Left renal cortex interstitium (tissue), 4 donors: Measurements from ENCODE around the gene MRPS33. TPM values are rescaled to one million over a fixed set of nuclear protein-coding genes. Genes with fewer than 3 reads are reported as not detected.

Experiments used
- DNase-seq, 4 donors: peaks; one replicate each; pipeline ENCODE4 v3.0.0-alpha.2; 2013; ENCODE audit warnings: low read depth in 4 of 4, low spot score in 2 of 4, missing footprints in 1 of 4
- polyA plus RNA-seq, 4 donors: library from polyadenylated mRNA; unstranded; fragments of 120-200 nt; gene quantifications; one replicate each; pipeline ENCODE4 v1.2.1, GENCODE V29; 2013; ENCODE audit not compliant: insufficient read length in 4 of 4

Gene MRPS33
- polyA plus RNA-seq, 4 donors, result 67.0 to 101 (median 81.8) TPM

DNA sequence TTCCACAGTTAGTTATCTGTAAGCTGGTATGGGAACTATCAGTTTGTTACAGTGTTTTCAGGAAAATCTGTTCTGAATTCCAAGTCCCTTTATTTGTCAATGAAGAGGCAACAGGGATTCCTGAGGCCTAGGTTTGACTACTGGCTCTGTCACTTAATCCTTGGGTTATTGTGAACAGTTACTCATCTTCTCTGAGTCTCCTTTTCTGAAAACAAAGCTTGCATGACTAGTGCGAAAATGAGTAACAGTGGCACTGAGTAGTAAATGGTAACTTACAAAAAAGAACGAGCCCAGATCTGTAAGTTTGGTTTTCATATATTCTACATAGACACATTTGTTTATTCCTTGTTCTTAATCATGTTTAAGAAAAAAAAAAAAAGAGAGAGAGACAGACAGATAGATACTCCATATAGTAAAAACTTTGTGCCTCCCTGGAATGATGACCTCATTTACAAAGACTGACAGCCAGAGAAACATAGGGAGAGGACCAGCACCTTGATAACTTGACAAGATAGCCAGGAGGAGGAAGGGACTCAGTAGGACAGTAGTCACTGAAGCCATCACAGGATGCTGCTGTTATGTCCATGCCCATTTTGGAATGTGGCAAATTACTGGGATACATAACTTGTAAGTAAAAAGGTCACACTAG is 1.9 kb downstream of the MRPS33 start:
- no peak for DNase-seq

DNA sequence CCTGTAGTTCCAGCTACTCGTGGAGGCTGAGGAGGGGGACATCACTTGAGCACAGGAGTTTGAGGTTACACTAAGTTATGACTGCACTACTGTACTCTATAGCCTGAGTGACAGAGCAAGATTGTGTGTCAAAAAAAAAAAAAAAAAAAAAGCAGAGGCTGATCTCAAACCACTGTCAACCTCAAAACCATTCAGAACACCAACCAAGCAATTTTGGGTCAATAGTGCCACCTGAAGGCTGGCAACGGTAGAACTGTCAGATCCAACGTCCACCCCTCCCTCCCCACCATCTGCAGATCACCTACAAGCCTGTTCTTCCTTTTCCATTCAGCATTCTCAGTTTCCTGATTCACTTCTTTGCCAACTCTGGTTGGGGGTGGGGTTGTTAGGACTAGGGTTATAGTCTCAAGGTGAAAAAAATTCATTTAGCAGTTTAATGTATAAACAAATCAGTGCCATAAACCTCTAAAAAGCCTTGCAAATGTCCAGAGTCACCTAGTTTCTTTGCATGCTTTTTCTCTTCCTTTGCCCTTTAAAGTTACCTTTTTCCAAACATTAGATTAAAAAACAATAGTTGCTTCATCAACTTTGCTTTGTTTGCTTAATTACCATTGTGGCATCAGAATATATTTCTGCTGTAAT is 2.6 kb downstream of the MRPS33 start:
- peak in 3 of 4 donors; percentile 42 to 60 (median 44) for DNase-seq

DNA sequence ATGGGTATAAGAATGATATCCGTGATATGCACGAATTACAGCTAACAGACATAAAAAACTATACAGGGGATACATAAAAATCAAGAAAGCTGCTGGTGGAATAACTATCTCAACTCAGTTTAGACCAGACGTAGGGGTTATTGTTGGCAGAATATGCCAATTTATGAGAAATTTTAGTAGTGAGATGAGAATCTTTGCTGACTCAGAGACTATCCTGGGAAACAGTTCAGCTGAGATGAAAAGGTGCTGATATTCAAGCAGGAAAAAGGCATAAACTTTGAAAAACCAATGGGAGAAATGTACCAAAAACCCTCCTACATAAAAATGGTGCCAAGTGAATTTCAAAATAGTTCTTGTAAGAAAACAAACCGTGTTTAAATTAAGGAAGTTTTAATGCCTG is 3.3 kb downstream of the MRPS33 start:
- no peak for DNase-seq

DNA sequence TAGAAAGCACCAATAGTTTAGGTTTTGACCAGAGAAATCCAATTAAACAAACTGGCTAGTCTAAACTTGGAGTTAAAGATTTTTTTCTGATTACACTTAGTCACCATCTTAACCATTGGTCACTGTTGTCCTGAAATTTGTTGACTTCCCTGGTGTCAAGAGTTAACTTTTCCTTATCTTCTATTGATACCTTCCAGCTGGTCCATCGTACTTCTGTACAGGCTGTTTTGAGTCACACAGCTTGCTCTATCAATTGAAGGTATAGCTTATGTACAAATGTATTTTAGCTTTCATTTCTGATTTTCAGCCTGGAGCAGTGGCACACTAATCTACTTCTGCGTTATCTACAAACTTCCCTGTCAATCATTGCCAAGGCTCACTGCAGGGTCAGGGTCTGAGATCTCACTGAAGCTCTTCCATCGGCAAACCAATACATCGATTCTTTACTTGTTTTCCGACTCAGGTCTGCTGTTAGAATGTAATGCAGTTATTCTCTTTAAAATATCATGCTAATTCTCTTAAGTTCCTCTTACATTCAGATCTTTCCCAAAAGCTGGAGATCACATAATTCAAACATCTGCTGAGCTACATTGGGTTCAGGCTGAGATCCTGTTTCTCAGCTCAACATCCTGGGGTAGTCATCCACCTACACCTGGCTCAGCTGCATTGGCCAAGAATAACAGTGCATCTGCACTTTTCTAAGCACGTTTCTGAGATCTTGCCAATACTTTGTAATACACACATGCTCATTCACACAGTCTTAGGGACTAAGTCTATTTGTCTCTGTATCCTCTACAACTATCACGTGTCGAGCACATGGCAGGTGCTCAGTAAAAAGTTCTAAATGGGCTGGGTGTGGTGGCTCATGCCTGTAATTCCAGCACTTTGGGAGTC is 11.3 kb downstream of the MRPS33 start:
- DNase-seq, result no peak

DNA sequence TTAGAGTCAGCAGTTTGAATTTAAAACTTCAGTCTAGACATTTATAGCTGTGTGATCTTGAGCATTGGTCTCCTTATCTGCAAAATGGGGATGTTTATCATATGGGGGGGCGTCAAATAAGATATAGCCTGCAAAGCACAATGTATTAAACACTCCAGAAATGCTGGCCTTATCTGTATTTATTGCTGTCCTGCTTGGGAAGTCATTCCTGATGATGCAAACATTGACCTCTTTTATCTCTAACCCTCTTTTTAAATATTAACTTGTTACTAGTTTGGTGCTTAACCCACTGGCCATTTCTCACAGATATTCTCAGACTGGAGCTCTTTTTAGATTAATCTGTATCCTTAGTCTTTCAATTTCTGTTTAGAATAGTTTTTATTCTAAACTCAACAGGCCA is 13.2 kb downstream of the MRPS33 start:
- no peak for DNase-seq

DNA sequence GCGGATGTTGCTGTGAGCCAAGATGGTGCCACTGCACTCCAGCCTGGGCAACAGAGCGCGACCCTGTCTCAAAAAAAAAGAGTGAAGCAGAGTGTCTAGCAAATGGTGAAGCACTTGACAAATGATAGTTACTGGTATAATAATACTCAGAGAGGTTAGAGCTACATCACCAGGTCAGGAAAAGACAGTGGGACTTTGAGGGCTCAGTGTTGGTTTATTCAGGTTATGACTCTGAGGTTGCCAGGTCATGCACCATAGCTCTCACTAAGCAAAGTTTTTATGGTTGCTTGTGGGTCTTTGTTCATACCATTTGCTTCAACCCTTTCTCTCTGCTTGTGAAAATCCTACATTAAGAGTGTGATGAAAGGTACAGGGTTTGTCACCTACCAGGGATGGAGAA is 13.6 kb downstream of the MRPS33 start:
- no peak for DNase-seq

DNA sequence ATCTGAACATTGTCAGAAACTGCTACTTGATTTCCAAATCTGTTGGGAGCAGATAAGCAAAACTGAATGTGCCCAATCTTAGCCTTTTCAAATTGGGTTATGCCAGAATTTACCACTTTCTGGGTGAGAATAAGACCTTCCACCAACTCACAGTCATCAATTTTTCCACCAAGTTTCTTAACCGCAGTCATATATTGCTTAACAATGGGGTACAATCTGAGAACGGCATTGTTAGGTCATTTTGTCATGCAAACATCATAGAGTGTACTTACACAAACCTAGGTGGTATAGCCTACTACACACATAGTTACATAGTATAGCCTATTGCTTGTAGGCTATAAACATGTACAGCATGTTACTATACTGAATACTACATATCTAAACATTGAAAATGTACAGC is 16.0 kb downstream of the MRPS33 start:
- DNase-seq, result no peak

DNA sequence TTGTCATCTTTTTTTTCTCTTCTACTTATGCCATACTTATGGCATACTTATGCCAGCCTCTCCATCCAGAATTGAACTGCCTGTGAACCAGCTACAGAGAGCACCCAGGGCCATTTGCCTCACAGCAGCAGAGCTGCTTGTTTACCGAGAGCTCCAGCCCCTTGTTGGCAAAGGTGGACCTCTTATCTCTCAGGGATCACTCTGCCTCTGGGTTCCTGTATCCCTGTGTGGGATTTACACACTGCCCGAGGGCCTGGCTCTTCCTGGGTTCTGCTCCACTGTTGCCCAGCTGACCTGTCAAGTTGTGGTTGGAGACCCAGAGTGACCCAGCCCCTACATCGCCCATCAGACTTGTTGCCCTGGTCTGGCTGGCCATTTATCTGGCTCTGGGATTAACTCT is 22.3 kb downstream of the MRPS33 start:
- no peak for DNase-seq

DNA sequence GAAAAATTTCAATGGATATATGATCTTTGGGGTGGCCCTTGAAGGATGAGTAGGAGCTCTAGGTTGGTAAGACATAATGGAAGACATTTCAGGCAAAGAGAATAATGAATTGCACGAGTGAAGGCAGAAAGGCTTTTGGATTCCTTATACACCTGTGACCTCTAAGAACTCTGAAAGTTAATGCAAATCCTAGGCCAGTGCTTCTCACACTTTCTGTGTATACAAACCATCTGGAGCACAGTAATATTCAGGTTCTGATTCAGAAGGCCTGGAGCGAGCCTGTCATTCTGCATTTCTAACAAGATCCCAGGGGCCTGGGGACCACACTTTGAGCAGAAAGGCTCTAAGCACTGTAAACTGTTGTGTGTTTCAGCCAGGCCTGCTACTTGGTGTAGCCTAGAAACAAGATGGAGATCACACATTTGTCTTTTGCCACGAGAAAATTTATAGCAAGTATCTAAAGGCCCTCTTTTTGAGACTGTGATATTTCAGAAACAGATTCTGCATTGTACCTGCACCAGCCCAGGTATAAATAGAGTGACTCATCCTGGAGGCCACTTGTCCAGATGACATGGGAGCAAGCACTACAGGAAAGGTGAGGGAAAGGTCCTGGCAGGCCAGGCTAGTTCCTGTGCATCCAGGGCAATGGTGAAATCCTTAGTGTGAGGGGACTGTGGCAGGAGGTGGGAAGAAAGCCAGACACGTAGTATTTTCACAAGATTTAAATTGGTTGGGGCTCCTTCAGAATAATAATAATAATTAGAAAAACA is 24.4 kb downstream of the MRPS33 start:
- no peak for DNase-seq

DNA sequence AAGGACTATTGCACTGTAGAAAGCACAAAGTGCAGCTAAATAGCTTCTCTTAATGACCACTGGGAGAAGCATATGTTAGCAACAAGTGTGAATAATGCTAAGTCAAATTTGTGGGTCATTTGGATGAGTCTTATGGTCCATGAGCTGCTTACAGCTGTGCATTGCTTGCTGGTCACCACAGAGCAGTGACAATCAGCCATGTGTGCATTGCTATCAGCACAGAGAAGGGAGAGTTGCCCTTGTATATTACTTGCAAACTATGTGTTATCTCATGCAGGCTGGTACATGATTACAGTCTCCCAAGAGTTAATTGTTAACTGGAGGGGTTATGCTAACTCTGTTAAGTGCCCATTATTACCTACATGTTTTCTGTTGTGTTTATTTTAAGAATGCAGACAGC is 25.7 kb downstream of the MRPS33 start:
- no peak for DNase-seq

DNA sequence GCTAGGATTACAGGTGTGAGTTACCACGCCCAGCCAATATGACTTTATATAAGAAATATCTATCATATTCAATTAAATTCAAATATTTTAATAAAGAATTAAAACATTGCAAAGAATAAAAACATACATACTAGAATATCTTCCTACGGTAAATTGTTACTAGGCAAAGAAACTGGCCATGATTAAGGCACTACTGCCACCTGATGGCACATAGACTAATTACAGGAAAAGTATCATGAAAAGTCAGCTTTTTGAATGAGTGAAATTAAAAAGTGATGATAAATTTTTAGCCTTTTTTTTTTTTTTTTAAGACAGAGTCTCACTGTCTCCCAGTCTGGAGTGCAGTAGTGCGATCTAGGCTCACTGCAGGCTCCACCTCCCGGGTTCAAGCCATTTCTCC is 30.9 kb downstream of the MRPS33 start:
- DNase-seq, result no peak

DNA sequence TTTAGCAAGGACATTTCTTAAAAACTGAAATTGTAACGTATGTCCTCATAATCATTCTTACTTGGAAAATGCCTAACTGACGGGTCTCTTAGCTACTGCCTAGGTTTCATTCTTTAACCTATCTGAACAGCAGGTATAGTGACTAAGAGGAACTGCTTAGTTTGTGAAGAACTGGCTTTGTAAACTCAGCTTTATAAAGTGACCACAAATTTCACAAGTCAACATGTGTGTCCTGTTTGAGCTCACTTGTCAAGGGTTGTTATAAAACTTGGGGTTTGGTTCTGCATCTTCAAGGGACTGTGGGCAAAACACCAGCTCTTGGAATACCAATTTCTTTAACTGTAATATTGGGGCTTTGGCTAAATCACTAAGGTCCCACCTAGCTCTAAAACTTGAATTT is 32.2 kb downstream of the MRPS33 start:
- DNase-seq, result no peak

DNA sequence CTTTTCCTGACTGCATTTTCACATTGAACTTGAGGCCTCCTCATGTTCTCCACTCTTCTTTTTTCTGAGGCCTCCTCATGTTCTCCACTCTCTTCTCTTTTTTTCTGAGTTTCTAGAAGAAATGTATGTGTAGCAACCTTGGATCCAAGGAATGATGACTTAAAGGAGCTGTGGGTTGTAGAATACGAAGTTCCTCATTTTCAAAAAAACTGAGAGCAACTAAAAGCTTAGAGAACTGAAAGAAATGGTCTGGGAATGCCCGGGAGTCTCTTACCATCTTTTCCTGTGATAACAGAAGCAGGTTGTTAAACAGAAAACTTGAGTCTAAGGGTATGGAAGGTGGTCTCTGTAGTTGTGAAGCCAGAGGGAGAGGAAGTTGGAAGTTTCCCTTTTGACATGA is 32.8 kb downstream of the MRPS33 start:
- no peak for DNase-seq

DNA sequence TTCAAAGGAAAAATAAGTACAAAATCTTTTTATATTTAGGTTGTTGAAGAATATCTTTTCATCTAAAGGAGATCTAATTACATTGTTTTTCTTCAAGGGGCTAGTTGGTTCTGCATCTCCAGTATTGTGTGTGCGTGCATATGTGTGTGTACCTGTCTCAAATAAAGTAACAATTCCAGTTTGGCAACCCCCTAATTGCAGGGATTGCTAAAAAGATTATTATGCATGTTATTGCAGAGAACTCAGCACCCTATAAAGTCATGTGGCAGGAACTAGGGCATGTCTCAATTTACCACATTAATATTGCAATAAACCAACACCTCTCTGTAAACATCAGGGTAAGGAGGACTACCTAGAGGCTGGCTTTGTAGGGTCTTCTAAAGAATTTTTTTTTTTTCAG is 37.0 kb downstream of the MRPS33 start:
- no peak for DNase-seq

DNA sequence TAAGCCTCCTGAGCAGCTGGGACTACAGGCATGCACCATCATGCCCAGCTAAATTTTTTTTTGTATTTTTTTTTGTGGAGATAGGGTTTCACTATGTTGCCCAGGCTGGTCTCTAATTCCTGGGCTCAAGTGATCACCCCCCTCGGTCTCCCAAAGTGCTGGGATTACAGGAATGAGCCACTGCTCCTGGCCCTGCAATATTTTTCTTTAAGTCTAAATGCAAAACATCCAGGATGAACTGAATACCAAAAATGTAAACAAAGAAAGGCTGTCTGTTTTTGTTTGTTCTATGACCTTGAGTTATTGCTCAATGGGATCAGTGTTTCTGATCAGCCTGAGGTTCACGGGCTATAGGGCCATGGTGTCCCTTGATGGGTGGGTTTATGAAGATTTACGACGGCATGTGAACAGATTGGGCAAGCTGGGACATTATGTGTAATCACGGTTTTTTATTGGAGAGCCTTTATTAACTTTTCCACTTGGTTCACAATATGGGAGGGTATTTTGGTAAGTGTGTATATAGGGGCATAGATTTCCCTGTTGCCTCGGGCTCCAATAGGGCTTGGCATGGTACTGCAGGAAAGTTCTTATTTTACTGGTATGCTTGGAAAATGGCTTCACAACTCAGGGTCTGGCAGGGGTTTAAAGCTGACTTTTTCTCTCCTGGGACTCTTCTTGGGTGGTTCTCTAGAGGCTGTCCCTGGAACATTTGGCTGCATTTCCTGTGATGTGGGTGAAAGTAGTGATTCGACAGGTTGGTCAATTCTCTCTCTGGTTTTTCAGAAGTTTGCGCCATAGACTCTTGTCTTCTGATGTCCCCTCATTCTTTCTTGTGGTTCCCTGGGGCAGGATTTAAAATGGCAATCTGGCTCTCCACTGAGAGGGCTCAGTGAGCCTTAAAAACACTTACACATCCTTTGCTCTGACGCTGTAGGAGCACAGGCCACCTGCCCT is 41.6 kb downstream of the MRPS33 start:
- no peak for DNase-seq

DNA sequence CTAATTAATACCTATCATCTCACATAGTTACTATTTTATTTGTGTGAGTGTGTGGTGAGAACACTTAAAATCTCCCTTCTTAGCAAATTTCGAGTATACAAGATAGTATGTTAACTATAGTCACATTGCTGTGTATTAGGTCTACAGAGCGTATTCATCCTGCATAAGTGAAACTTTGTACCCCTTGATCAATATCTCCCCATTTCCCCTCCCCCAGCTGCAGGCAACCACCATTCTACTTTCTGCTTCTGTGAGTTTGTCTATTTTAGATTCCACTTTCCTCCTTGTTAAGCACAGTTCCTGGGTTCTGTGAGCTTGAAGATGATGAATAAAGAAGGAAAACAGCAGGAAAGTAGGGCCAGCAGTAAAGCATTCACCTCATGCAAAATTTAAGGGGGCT is 42.4 kb downstream of the MRPS33 start:
- DNase-seq, result no peak

DNA sequence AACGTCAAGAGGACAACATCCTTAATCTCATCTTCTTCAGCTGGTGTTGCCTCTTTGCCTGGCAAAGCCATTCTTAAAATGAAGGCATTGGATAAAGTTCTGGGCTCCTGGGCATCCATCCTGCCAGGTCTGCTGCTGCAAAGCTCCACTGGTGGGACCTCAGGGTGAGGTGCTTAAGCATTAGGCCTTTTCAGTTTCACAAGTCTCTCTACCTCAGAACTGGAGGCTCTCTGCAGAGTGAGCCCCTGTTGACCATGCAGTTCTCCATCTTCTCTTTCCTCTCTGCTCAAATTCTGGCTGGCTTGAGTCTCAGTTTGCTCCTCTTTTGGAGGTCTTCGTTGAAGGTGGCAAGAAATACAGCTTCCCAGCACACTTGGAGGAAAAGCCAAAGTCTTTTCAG is 47.3 kb downstream of the MRPS33 start:
- no peak for DNase-seq

DNA sequence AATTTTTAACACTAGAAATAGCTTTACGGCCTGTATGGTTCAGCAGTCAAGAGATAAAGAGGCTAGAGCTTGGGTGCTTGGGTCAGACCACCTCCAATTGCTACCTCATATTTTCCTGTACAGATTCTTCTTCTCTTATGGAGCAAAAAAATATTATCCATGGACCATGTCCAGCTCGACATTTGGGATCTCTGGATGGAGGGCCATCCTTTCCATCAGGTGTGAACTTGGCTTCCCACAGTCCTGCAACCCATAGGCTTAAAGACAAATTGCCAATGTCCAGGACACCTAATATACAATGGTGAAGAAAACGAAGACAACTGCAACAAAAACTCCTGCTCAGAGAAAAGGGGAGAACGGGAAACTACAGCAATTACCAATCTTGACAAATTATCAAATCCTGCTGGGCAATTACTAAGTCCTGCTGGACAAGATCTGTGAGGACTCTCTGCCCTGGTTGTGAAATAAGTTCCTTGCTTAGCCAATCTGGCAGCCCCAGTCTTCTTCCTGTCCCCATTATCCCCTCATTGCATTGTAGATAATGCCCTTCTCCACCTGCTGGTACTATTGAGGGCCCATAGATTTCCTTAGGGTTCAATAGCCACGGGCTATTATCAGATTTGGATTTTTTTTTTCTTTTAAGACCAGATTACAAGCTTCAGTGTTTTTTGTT is 48.1 kb downstream of the MRPS33 start:
- DNase-seq, result no peak

DNA sequence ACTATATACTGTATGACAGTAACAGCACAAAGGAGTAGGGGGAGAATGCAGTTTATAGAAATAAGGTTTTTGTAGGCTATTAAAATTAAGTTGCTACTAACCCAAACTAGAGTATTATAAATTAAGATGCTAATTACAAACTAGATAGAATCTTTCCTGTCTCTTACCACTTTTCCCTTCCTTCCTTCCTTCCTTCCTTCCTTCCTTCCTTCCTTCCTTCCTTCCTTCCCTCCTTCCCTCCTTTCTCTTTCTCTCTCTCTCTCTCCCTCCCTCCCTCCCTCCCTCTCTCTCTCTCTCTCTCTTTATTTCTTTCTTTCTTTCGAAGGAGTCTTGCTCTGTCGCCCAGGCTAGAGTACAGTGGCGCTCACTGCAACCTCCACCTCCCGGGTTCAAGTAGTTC is 53.6 kb downstream of the MRPS33 start:
- no peak for DNase-seq
